GM18499 (cell line): ENCODE data around the gene PTPRM.
"Not testable (repeated sequence)": the region's sequence is repeated elsewhere in the genome, so short reads cannot be mapped to it uniquely, and the experiment has no call there.

Experiments used
- ATAC-seq: cut with Tn5 transposase; IDR thresholded peaks from one replicate; pipeline ENCODE4 v1.9.1; 2021; ENCODE audit warnings: moderate number of reproducible peaks; ENCODE audit not compliant: insufficient read depth, unreplicated experiment

The PTPRM gene

DNA sequence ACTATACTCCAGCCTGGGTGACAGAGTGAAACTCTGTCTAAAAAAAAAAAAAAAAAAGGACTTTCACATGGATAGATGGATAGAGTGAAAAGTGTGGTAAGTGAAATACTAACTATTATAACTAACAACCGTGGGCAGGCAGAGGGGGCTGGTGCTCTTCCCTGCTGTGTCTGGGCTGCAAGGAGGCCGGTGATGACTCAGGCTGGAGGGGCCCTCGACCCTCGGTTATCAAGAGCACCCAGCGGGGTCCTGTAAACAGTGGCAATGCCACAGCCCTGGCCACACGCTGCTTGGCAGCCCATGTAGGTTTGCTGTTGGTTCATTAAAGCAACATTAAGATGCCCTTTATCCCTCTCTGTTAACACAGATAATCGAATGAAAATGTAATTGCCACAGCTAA, 857.4 kb downstream of the PTPRM start:
- no peak for ATAC-seq

DNA sequence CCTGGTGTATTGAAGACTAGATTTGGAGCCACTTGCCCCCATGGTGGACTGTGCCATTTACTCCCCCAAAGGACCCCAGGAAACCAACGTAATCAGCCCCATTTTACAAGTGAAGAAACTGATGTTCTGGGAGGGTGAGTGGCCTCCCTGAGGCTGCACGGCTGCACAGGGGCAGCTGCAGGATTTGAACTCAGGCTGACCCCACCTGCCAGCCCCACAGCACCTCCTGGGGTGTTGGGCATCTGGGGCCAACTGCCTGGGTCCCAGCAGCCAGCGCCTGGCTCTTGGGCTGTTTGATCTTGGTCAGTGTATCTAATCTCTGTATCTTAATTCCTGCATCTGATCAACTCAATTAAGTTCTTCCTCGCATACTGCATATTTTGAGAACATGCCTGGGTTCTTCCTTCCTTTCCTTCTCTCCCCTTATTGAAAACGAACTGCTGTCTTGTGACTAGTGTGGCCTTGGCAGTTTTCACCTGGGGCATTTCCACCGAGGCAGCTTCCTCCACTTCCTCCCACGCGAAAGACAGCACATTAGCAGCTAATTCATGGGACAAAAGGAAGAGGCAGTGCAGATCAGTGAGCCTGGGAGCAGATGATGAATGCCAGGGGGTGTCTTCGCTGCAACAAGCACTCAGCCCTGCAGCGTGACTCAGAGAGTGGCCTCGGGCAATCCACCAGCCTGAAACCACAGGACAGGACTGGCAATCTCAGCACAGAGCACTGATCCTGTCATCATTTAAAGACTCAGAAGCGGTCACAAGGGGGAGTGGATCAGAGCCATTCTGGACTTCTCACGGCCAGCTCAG, 858.0 kb downstream of the PTPRM start:
- ATAC-seq = no peak

DNA sequence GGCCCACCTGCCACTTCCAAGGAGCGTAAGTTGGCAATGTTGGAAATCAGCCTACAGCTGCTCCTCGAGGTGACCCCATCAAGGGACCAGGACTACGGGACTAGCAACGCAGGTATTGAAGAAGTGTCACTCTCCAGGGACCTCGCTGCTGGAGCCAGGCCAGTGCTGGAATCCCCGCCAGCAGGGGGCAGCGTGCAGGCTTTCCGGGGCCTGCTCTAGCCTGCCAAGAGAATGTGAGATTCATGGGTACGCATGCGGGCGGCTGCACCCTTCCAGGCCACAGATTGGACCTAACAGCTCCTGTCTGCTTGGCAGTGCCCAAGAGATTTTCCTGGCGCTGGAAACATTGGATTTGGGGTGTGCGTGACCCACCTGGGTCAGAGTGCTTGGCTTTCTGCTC, 859.3 kb downstream of the PTPRM start:
- no peak for ATAC-seq

DNA sequence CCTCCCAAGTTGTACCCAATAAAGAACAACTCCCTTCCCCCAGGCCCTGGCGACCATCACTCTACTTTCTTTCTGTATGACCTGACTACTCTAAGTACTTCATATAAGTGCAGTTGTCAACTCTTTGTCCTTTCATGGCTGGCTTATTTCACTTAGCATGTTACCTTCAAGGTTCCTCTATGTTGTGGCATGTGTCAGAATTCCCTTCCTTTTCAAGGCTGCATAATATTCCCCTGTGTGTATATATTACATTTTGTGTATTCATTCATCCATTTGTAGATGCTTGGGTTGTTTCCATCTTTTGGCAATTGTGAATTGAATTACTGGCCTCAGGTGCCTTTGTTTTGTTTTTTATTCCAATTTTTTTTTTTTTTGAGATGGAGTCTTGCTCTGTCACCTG, 860.2 kb downstream of the PTPRM start:
- no peak for ATAC-seq

DNA sequence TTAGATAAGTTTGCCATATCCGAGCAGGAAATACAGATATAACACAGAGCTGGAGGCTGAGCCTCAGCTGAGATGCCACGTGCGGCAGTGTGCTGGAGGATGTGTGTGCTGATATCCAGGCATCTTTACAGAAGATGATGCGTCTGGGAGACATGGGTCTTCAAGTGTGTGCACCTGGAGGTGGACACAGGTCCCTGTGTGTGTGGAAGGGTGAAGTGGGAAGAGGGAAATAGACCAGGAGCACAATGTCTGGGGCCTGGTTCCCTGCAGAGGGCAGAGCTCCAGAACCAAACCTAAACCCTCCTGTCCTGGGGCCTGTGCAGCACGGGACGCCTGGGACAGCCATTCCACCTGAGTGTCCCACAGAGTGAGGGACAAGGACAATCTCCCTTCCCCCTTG, 861.8 kb downstream of the PTPRM start:
- no peak for ATAC-seq

DNA sequence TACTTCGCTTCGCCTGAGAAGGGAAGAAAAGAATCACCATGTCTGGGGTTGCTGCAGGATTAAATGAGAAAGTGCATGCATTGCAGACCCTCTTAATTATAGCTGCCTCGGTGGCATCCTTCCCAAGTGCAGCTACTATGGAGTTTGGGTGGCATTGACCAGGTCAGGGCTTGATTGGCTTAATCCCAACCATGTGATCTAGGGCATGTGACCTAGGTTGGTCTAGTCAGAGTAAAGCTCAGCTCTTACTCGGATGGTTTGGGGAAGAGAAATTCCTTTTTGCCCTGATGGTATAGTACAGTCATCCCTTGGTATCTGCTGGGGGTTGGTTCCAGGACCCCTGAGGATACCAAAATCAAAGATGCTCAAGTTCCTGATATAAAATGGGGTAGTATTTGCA, 863.9 kb downstream of the PTPRM start:
- no peak for ATAC-seq

DNA sequence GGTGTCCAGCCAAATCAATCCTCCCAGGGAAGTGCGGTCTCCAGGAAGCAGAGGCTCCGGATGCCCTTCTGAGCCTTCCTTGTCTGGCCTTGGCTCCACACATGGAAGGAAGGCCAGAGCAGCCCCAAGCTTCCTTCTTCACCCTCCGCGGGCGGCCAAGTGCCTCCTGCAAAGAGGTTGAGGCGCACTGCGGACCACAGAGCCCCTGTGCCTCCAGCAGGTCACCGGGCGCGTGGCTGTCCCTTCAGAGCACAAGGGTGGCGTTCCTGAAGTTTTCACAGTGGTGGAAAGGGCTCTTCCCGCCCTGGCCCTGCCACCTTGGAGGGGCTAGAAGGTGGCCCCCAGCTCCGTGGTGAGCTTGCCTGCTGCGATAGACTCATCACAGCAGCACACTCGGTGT, 866.2 kb downstream of the PTPRM start:
- no peak for ATAC-seq

DNA sequence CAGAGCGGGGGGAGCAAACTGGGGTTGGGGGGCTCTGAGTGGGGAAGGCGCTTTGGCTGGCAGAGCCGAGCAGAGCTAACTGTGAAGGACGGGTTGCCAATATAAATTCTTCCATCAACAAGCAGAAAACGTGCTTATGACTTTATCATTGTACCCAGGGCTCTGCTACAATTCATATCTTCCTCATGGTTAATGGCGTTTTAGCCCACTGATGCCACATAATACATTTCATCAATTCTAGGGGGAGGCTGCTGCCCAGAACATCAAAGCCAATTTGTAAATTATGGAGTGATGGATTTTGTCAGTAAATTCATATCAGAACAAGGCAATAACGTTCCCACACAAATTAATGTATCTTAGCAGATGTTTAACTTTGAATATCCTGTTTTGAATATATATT, 866.7 kb downstream of the PTPRM start:
- no peak for ATAC-seq

DNA sequence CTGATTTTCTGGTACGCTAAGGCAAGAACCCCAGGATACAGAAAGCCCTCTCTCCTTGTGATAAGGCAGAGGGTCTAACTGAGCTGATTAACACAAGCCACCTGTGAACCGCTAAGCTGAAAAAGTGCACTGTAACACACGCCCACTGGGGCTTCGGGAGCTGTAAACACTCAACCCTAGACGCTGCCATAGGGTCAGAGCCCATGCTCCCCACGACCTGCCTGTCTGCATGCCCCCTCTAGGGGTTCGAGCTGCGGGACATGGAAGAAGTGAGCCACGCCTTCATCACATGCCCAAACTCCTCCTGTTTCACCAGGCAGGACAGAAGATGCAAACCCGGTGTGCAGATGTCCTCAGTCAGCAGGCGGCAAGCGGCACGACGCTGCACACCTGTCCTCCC, 868.3 kb downstream of the PTPRM start:
- ATAC-seq = no peak

DNA sequence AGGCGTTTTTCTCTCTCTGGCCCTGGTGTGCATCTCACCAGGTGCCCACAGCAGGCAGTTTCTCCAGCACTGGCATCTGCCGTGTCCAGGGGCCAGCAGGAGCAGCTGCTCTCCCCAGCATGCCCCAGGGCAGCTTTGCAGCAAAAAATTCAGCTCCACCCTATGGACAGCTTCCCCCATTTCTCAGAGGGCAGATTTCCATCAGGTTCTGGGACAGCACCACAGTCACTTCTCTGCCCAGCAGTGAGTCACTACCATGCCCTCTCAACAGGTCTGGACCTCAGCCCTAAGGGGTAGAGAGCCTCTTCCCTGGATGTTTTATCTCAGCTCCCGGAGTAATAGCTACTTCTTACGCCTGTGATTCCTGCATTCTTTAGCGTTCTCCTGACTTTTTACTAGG, 871.9 kb downstream of the PTPRM start:
- no peak for ATAC-seq

DNA sequence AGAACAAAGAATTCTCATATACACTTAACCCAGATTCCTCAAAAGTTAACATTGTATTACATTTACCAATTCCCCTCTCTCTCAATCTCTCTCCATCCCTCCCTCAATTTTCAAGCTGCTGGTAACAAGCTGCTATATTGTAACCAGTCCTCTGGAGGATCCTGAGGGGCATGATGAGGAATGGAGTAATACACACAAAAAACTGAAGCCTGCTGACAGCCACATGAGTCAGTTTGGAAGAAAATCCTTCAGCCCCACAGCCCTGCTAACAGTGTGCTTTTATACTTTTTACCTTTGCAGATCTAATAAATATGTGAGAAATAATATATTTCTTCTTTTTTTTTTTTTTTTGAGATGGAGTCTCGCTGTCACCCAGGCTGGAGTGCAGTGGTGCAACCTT, 876.4 kb downstream of the PTPRM start:
- no peak for ATAC-seq

DNA sequence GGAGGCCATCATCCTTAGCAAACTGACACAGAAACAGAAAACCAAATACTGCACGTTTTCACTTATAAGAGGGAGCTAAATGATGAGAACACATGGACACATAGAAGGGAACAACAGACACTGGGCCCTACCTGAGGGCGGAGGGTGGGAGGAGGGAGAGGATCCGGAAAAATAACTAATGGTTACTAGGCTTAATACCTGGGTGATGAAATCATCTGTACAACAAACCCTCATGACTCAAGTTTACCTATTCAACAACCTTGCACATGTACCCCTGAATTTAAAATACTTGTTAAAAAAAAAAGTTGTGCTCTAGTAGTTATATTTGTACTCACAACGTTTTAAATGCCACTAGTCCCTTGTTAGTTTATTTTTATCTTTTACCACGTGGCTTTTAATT, 879.8 kb downstream of the PTPRM start:
- not testable (repeated sequence) for ATAC-seq

DNA sequence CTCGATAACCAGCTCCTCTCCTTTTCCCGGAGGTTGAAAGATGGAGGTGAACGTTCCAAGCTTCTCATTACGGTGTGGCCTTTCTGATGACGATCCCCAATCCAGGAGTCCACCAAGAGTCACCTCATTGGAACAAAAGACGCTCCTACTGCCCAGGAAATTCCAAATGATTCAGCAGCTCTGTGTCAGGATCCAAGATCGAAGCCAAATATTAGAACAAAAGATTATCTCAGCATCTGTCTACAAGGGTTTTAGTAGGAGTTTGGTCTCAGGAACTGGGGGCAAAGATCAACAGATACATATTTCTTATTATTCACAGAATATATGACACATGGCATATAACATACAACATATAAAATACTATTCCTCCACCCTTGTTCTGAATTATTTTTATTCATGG, 881.0 kb downstream of the PTPRM start:
- no peak for ATAC-seq

DNA sequence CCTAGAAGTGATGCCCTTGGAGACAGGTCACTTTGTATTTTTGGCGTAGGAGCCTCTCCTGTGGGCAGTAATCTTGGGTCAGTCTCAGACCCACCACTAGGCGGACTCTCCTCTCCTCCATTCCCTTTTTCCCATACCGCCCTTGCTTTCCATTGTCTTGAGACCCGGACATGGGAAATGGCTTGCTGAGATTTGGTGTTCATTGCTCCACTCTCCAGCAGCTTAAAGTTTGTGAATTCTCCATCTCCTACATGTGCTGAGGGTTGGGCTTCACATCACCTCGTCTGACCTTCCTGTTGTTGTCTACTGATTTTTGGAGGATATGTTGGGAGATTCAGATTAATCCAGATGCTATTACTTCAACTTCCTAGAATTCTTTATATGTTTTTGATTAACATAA, 882.9 kb downstream of the PTPRM start:
- ATAC-seq = no peak

DNA sequence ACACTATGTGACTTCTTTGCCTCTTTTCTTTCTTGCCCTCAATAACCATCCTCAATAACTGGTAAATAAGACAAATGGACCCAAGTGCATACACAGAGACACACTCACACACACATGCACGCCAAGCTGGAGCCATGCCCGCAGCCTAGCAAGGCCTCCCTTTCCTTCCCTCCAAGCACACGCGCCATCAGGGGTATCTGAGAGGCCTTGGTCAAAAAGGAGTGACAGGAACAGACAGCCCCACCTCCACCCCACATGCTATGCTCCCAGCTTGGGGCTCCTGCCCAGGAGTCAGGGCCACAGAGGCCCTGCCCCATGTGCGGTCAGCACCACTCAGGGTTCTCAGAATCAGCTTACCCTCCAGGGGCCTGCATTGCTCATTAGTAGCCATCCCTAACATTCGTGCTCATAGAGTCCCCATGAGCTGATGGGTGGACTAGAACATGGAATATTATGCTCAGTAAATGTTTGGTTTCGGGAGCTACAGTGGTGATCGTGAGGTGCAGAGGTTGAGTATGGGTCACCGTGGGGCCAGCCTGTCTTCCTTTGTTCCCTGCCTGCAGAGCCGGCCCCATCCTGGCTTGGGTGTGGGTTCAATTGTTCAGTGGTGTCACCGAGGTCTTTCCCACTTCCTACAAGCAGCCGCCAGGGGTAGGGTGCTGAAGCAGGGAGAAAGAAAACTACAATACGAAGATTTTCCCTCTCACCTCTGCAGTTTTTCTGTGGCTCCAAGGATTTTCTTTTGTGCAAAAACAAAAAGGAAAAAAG, 884.0 kb downstream of the PTPRM start:
- ATAC-seq = no peak

DNA sequence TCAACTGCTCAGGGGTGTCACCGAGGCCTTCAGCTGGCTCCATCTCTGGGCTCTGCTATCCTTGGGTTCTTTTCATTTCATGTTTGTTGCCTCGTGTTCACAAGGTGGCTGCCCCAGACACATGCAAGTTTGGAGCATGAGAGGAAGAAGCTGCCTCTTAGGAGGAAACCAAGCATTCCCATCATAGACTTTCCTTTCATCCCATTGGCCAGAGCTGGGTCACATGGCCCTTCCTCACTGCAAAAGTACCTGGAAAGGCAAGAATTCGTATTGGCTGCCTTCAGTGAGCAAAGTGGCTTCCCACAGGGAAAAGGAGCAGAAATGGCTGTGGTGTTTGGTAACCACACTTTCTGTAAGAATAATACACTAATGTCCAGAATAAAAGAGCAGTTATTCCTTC, 886.4 kb downstream of the PTPRM start:
- ATAC-seq = no peak

DNA sequence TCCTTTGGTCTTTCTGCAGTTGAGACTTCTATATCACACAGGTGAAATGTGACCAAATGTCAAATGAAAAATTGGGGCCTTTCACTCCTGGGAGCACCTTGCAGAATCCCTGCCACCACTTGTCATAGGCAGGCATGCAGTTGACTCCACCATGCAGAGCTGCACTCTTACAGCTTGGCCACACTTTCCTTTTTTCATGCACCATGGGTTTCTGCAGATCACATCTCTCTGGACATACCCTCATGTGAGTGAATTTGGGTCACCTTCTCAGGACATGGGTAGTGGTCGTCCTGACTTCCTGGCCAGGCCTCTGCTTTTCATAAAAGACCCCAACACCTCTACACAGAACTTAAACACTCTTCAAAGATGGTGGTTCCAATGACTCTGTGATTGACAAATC, 887.0 kb downstream of the PTPRM start:
- ATAC-seq = no peak

DNA sequence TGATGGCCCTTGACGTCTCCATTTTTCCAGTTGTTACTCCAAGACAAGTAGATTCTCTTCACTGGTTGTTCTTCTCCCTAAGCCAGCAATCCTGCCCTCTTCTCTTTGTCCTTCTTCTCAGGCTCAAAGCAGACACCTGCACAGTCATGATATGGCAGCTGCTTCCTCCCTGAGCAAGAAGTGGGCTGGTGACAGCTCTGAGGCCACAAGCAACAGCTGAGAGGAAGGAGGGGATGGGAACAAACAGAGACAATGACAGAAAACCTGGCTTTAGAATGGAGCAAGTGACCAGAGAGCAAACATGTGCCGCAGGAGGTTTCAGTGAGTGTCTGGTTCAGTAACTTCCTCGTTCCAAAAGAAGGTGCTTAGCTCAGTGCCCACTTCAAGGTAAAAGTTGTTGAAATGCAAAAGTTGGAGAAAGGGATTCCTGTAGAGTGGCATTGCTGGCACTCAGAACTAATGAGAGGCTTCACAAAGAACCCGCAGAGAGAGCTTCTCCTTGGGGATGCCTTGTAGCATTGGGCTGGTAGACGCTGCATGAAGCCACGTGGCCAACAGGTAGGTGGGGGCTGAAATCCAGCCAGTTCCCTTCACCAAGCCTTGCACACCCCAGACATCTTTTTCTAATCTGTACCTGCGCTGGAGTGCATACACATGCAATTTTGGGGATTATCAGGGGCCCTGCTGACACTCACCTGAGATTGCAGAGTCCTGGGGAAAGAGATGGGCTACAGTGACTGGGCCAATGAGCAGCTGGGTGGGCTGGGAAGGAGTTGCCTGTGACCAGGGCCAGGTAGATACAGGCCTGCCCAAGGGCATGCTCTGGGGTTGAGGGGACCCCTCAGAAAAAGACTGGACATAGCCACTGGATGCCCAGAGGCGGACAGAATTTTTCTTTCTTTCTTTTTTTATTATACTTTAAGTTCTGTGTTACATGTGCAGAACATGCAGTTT, 888.8 kb downstream of the PTPRM start:
- ATAC-seq = no peak
